Ectodermal cell (in vitro differentiated cells): Measurements from ENCODE around the gene TBATA.

Experiments used
- H3K27ac ChIP-seq: 2 replicates; pipeline ENCODE4 v1.7.0; 2013; ENCODE audit warnings: mild to moderate bottlenecking, low read depth, low read length; ENCODE audit not compliant: insufficient read depth, poor library complexity, severe bottlenecking
- H3K27me3 ChIP-seq: 2 replicates; pipeline ENCODE4 v1.7.0; 2013; ENCODE audit warnings: mild to moderate bottlenecking, low read length; ENCODE audit not compliant: insufficient read depth, control insufficient read depth, poor library complexity, severe bottlenecking
- H3K36me3 ChIP-seq: one replicate; pipeline ENCODE4 v1.7.0; 2013; ENCODE audit warnings: low read length; ENCODE audit not compliant: control insufficient read depth, insufficient read depth
- H3K4me1 ChIP-seq: one replicate; pipeline ENCODE4 v1.7.0; 2013; ENCODE audit warnings: low read length; ENCODE audit not compliant: control insufficient read depth, insufficient read depth
- H3K4me3 ChIP-seq: 2 replicates; pipeline ENCODE4 v1.7.0; 2013; ENCODE audit warnings: low read depth, low read length, control low read depth; ENCODE audit not compliant: insufficient read depth
- H3K9me3 ChIP-seq: 2 replicates; pipeline ENCODE4 v1.7.0; 2013; ENCODE audit warnings: mild to moderate bottlenecking, low read length, moderate library complexity; ENCODE audit not compliant: control insufficient read depth
- WGBS, 2 experiments: methylation state at CpG; one replicate each; pipeline ENCODE4 v1.1.7; 2013; ENCODE audit warnings: missing lambda C conversion rate in 2 of 2; 5-methylcytosine and 5-hydroxymethylcytosine counted together

Gene TBATA

GRCh38 chr10:70737250-70737649, 47.9 kb downstream of the TBATA start:
- Histone ChIP-seq H3K4me1 (peaks cover 8% of the 10 kb centered on the region), H3K36me3 (no peaks in the 10 kb centered on the region), H3K4me3 (no peak overlapping the region), H3K27me3 (no peaks in the 10 kb centered on the region), H3K27ac (no peak overlapping the region), H3K9me3 (no peaks in the 10 kb centered on the region)
- WGBS, 2 experiments = 89 to 94% methylated on average over 6 of the region's 6 CpGs

GRCh38 chr10:70736525-70736924, 48.7 kb downstream of the TBATA start:
- H3K4me1 ChIP-seq = peaks cover 8% of the 10 kb centered on the region
- H3K9me3 ChIP-seq = no peaks in the 10 kb centered on the region
- H3K36me3 ChIP-seq = no peaks in the 10 kb centered on the region
- H3K4me3 ChIP-seq = no peak overlapping the region
- H3K27ac ChIP-seq = no peak overlapping the region
- 90 to 92% methylated on average over 3 of the region's 3 CpGs for WGBS, 2 experiments
- no peaks in the 10 kb centered on the region for H3K27me3 ChIP-seq

GRCh38 chr10:70735161-70735560, 50.0 kb downstream of the TBATA start:
- no peak overlapping the region for H3K27ac ChIP-seq

GRCh38 chr10:70733051-70733450, 52.1 kb downstream of the TBATA start:
- H3K27ac ChIP-seq = no peak overlapping the region
- H3K4me1 ChIP-seq = peaks cover 5% of the 10 kb centered on the region
- H3K27me3 ChIP-seq = no peaks in the 10 kb centered on the region
- no peaks in the 10 kb centered on the region for H3K36me3 ChIP-seq
- H3K4me3 ChIP-seq = no peak overlapping the region
- no peaks in the 10 kb centered on the region for H3K9me3 ChIP-seq
- 91 to 98% methylated on average over 1 of the region's 1 CpG for WGBS, 2 experiments

More at GRCh38 chr10:70735161-70735560, 50.0 kb downstream of the TBATA start:
- 80 to 90% methylated on average over 3 of the region's 3 CpGs for WGBS, 2 experiments
- Histone ChIP-seq H3K36me3 (no peaks in the 10 kb centered on the region), H3K4me1 (peaks cover 8% of the 10 kb centered on the region), H3K27me3 (no peaks in the 10 kb centered on the region), H3K9me3 (no peaks in the 10 kb centered on the region), H3K4me3 (no peak overlapping the region)

GRCh38 chr10:70732569-70732968, 52.6 kb downstream of the TBATA start:
- Histone ChIP-seq H3K27me3 (no peaks in the 10 kb centered on the region), H3K27ac (no peak overlapping the region), H3K36me3 (no peaks in the 10 kb centered on the region), H3K4me3 (no peak overlapping the region), H3K4me1 (peaks cover 5% of the 10 kb centered on the region), H3K9me3 (no peaks in the 10 kb centered on the region)
- 93 to 95% methylated on average over 4 of the region's 4 CpGs for WGBS, 2 experiments

- Histone ChIP-seq H3K36me3 (no peaks in the 10 kb centered on the region), H3K4me1 (no peaks in the 10 kb centered on the region), H3K27ac (no peak overlapping the region), H3K9me3 (no peaks in the 10 kb centered on the region), H3K4me3 (no peak overlapping the region), H3K27me3 (no peaks in the 10 kb centered on the region)
- 59 to 70% methylated on average over 2 of the region's 2 CpGs for WGBS, 2 experiments
Measured at GRCh38 chr10:70730955-70731354, 54.2 kb downstream of the TBATA start.

- no peaks in the 10 kb centered on the region for H3K36me3 ChIP-seq
- 82 to 84% methylated on average over 16 of the region's 16 CpGs for WGBS, 2 experiments
- no peak overlapping the region for H3K27ac ChIP-seq
- no peaks in the 10 kb centered on the region for H3K4me1 ChIP-seq
- no peaks in the 10 kb centered on the region for H3K9me3 ChIP-seq
- H3K27me3 ChIP-seq = no peaks in the 10 kb centered on the region
- no peak overlapping the region for H3K4me3 ChIP-seq
Measured at GRCh38 chr10:70729763-70730357, 55.3 kb downstream of the TBATA start.

GRCh38 chr10:70728328-70728727, 56.8 kb downstream of the TBATA start:
- no peaks in the 10 kb centered on the region for H3K9me3 ChIP-seq
- H3K4me1 ChIP-seq = no peaks in the 10 kb centered on the region
- no peak overlapping the region for H3K27ac ChIP-seq
- H3K36me3 ChIP-seq = no peaks in the 10 kb centered on the region
- H3K4me3 ChIP-seq = no peak overlapping the region
- WGBS, 2 experiments = 92 to 99% methylated on average over 2 of the region's 2 CpGs
- no peaks in the 10 kb centered on the region for H3K27me3 ChIP-seq

- Histone ChIP-seq H3K27me3 (no peaks in the 10 kb centered on the region), H3K9me3 (no peaks in the 10 kb centered on the region), H3K36me3 (no peaks in the 10 kb centered on the region), H3K4me1 (no peaks in the 10 kb centered on the region), H3K4me3 (no peak overlapping the region), H3K27ac (no peak overlapping the region)
- WGBS, 2 experiments = 93% methylated on average over 10 of the region's 10 CpGs
Measured at GRCh38 chr10:70726909-70727495, 58.2 kb downstream of the TBATA start.

GRCh38 chr10:70723771-70724170, 61.4 kb downstream of the TBATA start:
- Histone ChIP-seq H3K36me3 (no peaks in the 10 kb centered on the region), H3K27ac (no peak overlapping the region), H3K9me3 (no peaks in the 10 kb centered on the region), H3K27me3 (no peaks in the 10 kb centered on the region), H3K4me1 (no peaks in the 10 kb centered on the region), H3K4me3 (no peak overlapping the region)
- WGBS, 2 experiments = 88 to 95% methylated on average over 3 of the region's 3 CpGs
